Cardiac fibroblast (primary cell): ENCODE results near the gene CZIB.
A peak's percentile ranks its signal among the peaks of the same experiment; 100 is the strongest.

Experiments used
- DNase-seq, 2 donors: peaks; one replicate each; pipeline versions ENCODE4 v3.0.0 to v3.0.0-alpha.2; 2010; ENCODE audit warnings: low read depth in 2 of 2
- H3K4me3 ChIP-seq, 2 donors: replicated peaks in 1 of 2; 1 replicate in 1 of 2; 2 replicates in 1 of 2; pipeline ENCODE4 v1.5.1; 2011; ENCODE audit warnings: low read depth in 2 of 2, low read length in 2 of 2, mild to moderate bottlenecking in 2 of 2, moderate library complexity in 1 of 2
- TF ChIP-seq, protein P1 (sequence below): IDR thresholded peaks from one replicate; pipeline ENCODE4 v1.5.1; 2011; ENCODE audit warnings: low read depth, mild to moderate bottlenecking, low read length, inconsistent platforms

Gene CZIB

DNA sequence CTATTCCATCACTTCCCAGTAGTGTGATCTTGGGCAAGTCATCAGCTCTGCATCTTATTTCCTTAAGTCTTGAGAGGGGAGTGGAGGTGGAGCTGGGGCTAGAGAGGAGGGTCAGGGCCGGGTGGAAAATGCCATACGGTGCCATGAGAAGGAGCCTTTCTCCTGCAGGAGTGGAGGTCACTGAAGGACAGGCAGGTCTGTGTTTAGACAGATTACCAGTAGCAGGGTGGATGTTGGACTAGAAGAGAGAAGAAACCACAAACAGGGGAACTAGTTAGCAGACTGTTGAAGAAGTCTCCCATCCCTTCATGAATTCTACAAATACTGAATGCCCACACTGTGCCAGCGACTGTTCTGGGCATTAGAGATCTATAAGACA, 37.7 kb downstream of the CZIB start:
- no peak overlapping the region for H3K4me3 ChIP-seq
- DNase-seq: no peak
- TF ChIP-seq, protein P1, sequence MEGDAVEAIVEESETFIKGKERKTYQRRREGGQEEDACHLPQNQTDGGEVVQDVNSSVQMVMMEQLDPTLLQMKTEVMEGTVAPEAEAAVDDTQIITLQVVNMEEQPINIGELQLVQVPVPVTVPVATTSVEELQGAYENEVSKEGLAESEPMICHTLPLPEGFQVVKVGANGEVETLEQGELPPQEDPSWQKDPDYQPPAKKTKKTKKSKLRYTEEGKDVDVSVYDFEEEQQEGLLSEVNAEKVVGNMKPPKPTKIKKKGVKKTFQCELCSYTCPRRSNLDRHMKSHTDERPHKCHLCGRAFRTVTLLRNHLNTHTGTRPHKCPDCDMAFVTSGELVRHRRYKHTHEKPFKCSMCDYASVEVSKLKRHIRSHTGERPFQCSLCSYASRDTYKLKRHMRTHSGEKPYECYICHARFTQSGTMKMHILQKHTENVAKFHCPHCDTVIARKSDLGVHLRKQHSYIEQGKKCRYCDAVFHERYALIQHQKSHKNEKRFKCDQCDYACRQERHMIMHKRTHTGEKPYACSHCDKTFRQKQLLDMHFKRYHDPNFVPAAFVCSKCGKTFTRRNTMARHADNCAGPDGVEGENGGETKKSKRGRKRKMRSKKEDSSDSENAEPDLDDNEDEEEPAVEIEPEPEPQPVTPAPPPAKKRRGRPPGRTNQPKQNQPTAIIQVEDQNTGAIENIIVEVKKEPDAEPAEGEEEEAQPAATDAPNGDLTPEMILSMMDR: no peak

DNA sequence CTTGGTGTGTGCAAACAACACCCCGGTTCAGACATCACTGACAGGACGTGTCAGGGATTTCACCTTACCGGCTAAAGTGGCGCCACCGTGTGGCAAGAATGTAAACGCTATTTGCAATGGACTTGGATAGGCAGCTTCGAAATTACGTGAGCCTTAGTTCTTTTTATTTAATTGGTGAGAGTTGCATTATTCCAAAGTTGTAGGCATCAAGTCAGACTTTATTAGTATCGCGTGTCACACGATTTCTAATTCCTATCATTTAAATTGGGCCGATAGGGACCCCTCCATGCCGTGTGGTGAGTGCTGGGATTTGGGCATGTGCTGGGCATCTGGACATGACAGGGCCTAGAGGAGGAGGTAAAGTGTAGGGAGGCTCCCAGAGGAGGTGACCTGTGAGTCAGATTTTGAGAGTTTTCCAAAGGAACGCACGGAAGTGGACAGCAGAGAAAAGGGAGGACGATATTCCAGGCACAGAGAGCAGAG, 38.3 kb downstream of the CZIB start:
- peak; percentile 87 to 90 for DNase-seq
- H3K4me3 ChIP-seq: no peak overlapping the region
- TF ChIP-seq, protein P1: peak; percentile 73

DNA sequence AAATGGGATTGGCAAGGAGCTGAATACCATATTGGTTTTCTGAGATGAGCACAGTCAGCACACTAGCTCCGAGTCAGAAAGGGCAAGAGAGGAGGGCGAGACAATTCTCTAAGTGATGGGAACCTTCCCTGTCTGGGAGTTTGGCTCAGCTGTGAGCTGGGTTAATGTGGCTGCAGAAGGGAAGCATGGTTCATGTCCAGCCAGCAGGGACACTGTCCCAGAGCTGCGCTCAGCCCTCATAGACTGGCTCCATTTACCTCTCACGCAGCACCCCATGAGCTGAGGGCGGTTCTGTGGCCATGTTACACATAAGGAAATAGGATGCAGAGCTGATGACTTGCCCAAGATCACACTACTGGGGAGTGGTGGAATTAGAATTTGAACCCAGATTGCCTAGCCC, 39.5 kb downstream of the CZIB start:
- DNase-seq: no peak
- TF ChIP-seq, protein P1: no peak
- H3K4me3 ChIP-seq: no peak overlapping the region

DNA sequence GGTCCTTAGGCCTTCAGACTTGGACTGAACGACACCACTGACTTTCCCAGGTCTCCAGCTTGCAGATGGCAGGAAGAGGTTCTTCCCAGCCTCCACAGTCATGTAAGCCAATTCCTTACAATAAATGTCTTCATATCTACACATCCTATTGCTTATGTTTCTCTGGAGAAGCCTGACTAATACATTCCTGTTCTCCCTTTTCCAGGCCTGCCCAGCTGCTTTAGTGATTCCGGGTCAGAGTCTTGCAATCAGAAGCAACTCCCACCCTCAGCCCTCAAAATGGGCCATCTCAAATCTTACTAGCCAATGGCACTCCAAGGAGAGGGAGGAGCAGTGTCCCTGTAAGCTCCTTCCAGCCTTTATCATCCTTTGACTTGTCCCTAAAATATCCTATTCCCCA, 40.2 kb downstream of the CZIB start:
- TF ChIP-seq, protein P1: no peak
- DNase-seq: peak; percentile 48 to 58
- no peak overlapping the region for H3K4me3 ChIP-seq

DNA sequence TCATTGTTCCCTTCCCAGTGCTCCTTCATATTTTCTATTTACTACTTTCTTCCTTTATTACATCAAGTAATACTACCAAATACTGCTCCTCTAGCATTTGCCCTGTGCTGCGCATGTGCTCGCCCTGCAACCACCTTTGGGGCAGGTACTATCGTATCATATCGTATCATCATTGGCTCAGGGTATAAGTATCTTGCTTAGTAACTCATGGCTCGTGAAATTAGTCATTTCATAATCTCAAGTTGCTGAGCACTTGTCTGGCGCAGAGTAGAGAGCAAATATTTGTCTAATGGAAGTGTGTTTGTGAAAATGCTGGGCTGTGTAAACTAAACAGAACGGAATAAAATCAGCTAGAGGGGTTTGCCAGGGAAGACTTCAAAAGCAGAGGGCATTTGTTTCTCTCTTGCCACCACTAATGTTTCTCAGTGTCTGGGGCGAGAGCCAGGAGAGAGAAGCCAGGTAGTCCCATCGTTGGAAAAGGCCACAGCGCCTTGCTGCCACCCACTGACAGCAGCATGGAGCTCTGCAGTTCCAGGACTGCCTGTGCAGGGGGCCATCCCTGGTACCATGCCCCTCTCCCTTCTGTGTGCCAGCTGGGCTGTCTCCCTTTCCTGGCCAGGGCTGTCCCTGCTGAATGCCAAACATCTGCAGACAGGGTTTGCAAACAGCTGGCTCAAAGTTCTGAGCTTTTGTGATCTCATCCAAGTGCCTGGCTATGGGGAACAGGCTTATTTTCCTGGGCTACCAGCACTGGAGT, 43.8 kb downstream of the CZIB start:
- no peak overlapping the region for H3K4me3 ChIP-seq
- TF ChIP-seq, protein P1: peak; percentile 11
- peak in 1 of 2 donors; percentile 54 for DNase-seq

DNA sequence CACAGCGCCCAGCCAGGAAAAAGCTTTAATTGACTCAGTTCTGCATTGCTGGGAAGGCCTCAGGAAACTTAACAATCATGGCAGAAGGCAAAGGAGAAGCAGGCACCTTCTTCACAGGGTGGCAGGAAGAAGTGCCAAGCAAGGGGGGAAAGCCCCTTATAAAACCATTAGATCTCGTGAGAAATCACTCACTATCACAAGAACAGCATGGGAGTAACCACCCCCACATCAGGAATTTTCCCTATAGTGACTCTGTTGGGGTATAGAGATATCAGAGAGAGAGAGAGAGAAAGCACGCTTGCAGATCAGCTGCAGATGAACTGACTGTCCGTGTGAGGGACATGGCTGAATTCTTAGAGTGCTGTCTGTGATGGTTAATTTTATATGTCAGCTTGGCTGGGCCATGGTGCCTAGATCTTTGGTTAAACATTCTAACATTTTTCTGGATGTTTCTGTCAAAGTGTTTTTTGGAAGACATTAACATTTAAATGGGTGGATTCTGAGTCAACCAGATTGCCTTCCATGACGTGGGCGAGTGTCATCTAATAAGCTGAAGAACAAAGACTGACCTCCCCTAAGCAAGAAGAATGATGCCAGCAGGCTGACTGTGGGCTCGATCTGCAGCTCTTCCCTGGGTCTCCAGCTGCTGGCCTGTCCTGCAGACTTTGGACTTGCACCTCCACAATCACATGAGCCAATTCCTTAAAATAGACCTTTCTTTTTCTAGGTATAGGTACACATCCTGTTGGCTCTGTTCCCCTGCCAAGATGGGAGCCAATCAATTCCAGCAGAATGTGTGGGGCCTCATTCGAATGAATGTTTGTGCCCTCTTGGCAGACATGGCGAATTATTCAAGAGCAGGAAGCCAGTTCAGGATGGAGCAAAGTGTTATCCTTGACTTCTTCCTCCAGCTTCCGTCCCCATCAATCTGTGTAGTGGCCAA, 45.2 kb downstream of the CZIB start:
- DNase-seq: peak; percentile 41 to 46
- H3K4me3 ChIP-seq: no peak overlapping the region
- TF ChIP-seq, protein P1: no peak
